Kidney tubule cell (primary cell): ENCODE results near the gene ZDHHC12.

Source experiments
- DNase-seq: peaks from one replicate; pipeline ENCODE4 v3.0.0-alpha.2; 2018; ENCODE audit warnings: low spot score

The ZDHHC12 gene

GRCh38 chr9:128723866-128724743 lies at the start of gene ZDHHC12:
Gene ZDHHC12 (minus strand): TSS chr9:128724127. CDS start chr9:128724093, 34 bp downstream.
- peak; percentile 99 for DNase-seq

GRCh38 chr9:128773049-128773448 lies 49.1 kb upstream of the ZDHHC12 start:
- no peak for DNase-seq

- DNase-seq: peak; percentile 91
These were observed 48.0 kb upstream of the ZDHHC12 start, which contains the start of gene ZER1 for GRCh38 chr9:128771745-128772519. Gene ZER1 (minus strand): TSS chr9:128771927. CDS start chr9:128755565, 16,362 bp downstream.

- peak; percentile 23 for DNase-seq
These were observed 47.3 kb upstream of the ZDHHC12 start for GRCh38 chr9:128771094-128771721.

GRCh38 chr9:128770286-128771030 lies 46.5 kb upstream of the ZDHHC12 start:
- no peak for DNase-seq

GRCh38 chr9:128768606-128769005 lies 44.7 kb upstream of the ZDHHC12 start:
- DNase-seq: no peak

- DNase-seq: peak; percentile 48
These were observed 41.6 kb upstream of the ZDHHC12 start for GRCh38 chr9:128765499-128765898.

GRCh38 chr9:128764361-128764760 lies 40.4 kb upstream of the ZDHHC12 start:
- no peak for DNase-seq

- DNase-seq: no peak
These were observed 38.9 kb upstream of the ZDHHC12 start for GRCh38 chr9:128762671-128763449.

GRCh38 chr9:128757602-128758001 lies 33.7 kb upstream of the ZDHHC12 start:
- DNase-seq: no peak

GRCh38 chr9:128753627-128754026 lies 29.7 kb upstream of the ZDHHC12 start:
- no peak for DNase-seq

- DNase-seq: no peak
These were observed 27.1 kb upstream of the ZDHHC12 start for GRCh38 chr9:128750926-128751595.

- DNase-seq: no peak
These were observed 23.3 kb upstream of the ZDHHC12 start for GRCh38 chr9:128747241-128747640.

GRCh38 chr9:128743421-128743820 lies 19.5 kb upstream of the ZDHHC12 start:
- no peak for DNase-seq

GRCh38 chr9:128742401-128742800 lies 18.5 kb upstream of the ZDHHC12 start:
- no peak for DNase-seq

GRCh38 chr9:128735373-128735772 lies 11.4 kb upstream of the ZDHHC12 start:
- DNase-seq: no peak

GRCh38 chr9:128733256-128733655 lies 9.3 kb upstream of the ZDHHC12 start:
- DNase-seq: peak; percentile 91

GRCh38 chr9:128732576-128732975 lies 8.6 kb upstream of the ZDHHC12 start:
- no peak for DNase-seq

GRCh38 chr9:128731691-128732090 lies 7.8 kb upstream of the ZDHHC12 start:
- DNase-seq: no peak

- DNase-seq: no peak
These were observed 7.2 kb upstream of the ZDHHC12 start for GRCh38 chr9:128731093-128731492.
